RWPE2 (cell line): Measurements from ENCODE around the gene UPF1.
A peak's percentile ranks its signal among the peaks of the same experiment; 100 is the strongest.

Source experiments
- ATAC-seq: fragments of 200-7000 bp; cut with Tn5 transposase; 3 replicates; pipeline ENCODE4 v1.9.1; 2021; ENCODE audit warnings: low read depth
- DNase-seq: peaks from one replicate; pipeline ENCODE4 v3.0.0-alpha.2; 2020; ENCODE audit warnings: low spot score
- H3K27ac ChIP-seq: fragments of 450-650 bp; 2 replicates; pipeline ENCODE4 v1.5.1; 2017; ENCODE audit warnings: mild to moderate bottlenecking; ENCODE audit not compliant: poor library complexity, severe bottlenecking
- H3K27me3 ChIP-seq: fragments of 250-450 bp; sonication (Bioruptor Pico); 2 replicates; pipeline ENCODE4 v1.5.1; 2021; ENCODE audit warnings: mild to moderate bottlenecking, moderate library complexity; ENCODE audit not compliant: insufficient read depth, poor library complexity, severe bottlenecking
- H3K36me3 ChIP-seq: fragments of 250-450 bp; sonication (Bioruptor Pico); 2 replicates; pipeline ENCODE4 v1.5.1; 2020; ENCODE audit warnings: low read depth, mild to moderate bottlenecking, moderate library complexity
- H3K4me1 ChIP-seq: fragments of 250-450 bp; sonication (Bioruptor Pico); 2 replicates; pipeline ENCODE4 v1.5.1; 2021; ENCODE audit warnings: mild to moderate bottlenecking, moderate library complexity; ENCODE audit not compliant: insufficient read depth, poor library complexity, severe bottlenecking
- H3K4me3 ChIP-seq: fragments of 250-450 bp; sonication (Bioruptor Pico); 2 replicates; pipeline ENCODE4 v1.5.1; 2021; ENCODE audit warnings: mild to moderate bottlenecking, moderate library complexity; ENCODE audit not compliant: severe bottlenecking
- H3K9me3 ChIP-seq: fragments of 250-450 bp; sonication (Bioruptor Pico); 2 replicates; pipeline ENCODE4 v1.5.1; 2021; ENCODE audit warnings: mild to moderate bottlenecking, moderate library complexity; ENCODE audit not compliant: severe bottlenecking
- CTCF ChIP-seq: fragments of 450-650 bp; IDR thresholded peaks from one replicate; pipeline ENCODE4 v1.5.1; 2017; ENCODE audit warnings: mild to moderate bottlenecking, moderate library complexity; ENCODE audit not compliant: poor library complexity, severe bottlenecking

Gene UPF1

GRCh38 chr19:18855647-18856384 is 24.1 kb downstream of the UPF1 start:
- no peak overlapping the region for H3K27ac ChIP-seq

GRCh38 chr19:18856385-18857126 is 24.8 kb downstream of the UPF1 start:
- peak; percentile 29 for TF ChIP-seq CTCF
- ATAC-seq (peak; percentile 38; the same call in 1 of the 3 replicates), DNase-seq (peak; percentile 38)
- Histone ChIP-seq H3K27ac (no peak overlapping the region), H3K9me3 (no peaks in the 10 kb centered on the region), H3K27me3 (no peaks in the 10 kb centered on the region), H3K36me3 (peaks cover 97% of the 10 kb centered on the region), H3K4me3 (no peak overlapping the region), H3K4me1 (no peaks in the 10 kb centered on the region)

More at GRCh38 chr19:18855647-18856384, 24.1 kb downstream of the UPF1 start:
- no peaks in the 10 kb centered on the region for H3K27me3 ChIP-seq
- no peak overlapping the region for H3K4me3 ChIP-seq
- H3K9me3 ChIP-seq = no peaks in the 10 kb centered on the region
- H3K36me3 ChIP-seq = peaks cover 97% of the 10 kb centered on the region
- TF ChIP-seq CTCF = no peak
- DNase-seq = peak; percentile 47
- ATAC-seq = no peak
- H3K4me1 ChIP-seq = no peaks in the 10 kb centered on the region

GRCh38 chr19:18857223-18857622 is 25.5 kb downstream of the UPF1 start:
- Histone ChIP-seq H3K27ac (no peak overlapping the region), H3K27me3 (no peaks in the 10 kb centered on the region), H3K4me1 (peaks cover under 1% of the 10 kb centered on the region), H3K36me3 (peaks cover 97% of the 10 kb centered on the region), H3K4me3 (no peak overlapping the region), H3K9me3 (no peaks in the 10 kb centered on the region)
- no peak for TF ChIP-seq CTCF
- ATAC-seq = no peak
- DNase-seq = peak; percentile 49

GRCh38 chr19:18858906-18859646 is 27.3 kb downstream of the UPF1 start:
- no peaks in the 10 kb centered on the region for H3K27me3 ChIP-seq
- H3K9me3 ChIP-seq = no peaks in the 10 kb centered on the region
- ATAC-seq (no peak), DNase-seq (peak; percentile 21)
- no peak for TF ChIP-seq CTCF
- H3K4me1 ChIP-seq = peaks cover 5% of the 10 kb centered on the region
- H3K36me3 ChIP-seq = peaks cover 100% of the 10 kb centered on the region
- no peak overlapping the region for H3K27ac ChIP-seq
- no peak overlapping the region for H3K4me3 ChIP-seq
